COLO668 (cell line): ENCODE measurements around the gene FAM151A.
A peak's percentile ranks its signal among the peaks of the same experiment; 100 is the strongest.

Source experiments
- DNase-seq: peaks from one replicate; lab custom pipeline; 2025; ENCODE audit not compliant: unreplicated experiment; lab: John Stamatoyannopoulos, UW

The FAM151A gene

GRCh38 chr1:54604572-54605370, 18.6 kb downstream of the FAM151A start:
- DNase-seq = peak; percentile 84

DNA sequence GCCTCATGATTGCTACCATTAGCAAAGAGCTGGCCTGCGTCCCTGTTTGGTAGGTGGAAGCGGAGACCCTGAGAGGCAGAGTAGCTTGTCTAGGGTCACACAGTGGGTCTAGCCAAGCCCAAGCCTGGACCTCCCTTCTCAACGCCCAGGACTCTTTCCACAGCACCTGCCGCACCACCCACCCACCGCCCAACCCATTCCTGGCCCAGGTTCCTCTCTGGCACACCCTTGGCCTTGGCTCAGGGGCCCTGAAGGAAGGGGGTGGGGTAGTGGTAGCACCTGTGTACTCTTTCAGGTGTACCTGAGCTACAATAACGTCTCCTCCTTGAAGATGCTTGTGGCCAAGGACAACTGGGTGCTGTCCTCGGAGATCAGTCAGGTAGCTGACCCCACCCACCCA, 19.3 kb downstream of the FAM151A start:
- no peak for DNase-seq

DNA sequence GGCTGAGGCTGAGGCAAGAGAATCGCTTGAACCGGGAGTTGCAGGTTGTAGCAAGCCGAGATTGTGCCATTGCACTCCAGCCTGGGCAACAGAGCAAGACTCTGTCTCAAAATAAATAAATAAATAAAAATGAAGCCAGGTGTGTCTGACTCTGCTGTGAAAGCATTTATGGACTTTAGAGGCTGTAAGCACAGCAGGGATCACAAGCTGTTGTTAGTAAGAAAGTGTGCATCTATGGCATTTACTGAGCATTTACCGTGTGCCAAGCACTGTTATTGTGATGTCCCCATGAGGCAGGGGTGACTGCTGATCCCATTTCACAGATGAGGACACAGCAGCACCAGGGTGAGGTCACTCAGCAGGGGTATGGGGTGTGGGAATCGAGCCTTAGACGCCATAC, 20.1 kb downstream of the FAM151A start:
- no peak for DNase-seq

DNA sequence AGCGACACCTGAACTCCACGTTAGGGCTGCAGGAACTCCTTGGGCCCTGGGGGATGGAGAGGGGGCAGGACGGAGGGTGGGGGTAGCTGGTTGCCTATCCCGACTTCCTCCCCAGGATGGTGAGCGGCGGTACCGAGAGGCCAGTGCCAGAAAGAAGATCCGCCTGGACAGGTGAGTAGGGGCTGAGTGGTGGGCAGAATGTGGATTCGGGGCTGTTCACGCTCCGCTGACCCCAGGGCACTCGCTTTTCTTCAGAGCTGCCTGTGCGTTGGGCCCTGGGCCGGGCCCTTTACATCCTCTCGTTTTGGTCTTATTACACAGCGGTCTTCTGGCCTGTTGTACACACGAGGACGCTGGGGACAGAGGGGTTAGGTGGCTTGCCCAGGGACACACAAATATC, 20.8 kb downstream of the FAM151A start:
- no peak for DNase-seq

- no peak for DNase-seq
Measured at GRCh38 chr1:54601730-54602129, 21.6 kb downstream of the FAM151A start.

- DNase-seq = no peak
Measured at GRCh38 chr1:54600947-54601721, 22.2 kb downstream of the FAM151A start.

GRCh38 chr1:54599211-54599823, 24.0 kb downstream of the FAM151A start:
- DNase-seq = no peak

- no peak for DNase-seq
Measured at GRCh38 chr1:54597455-54598030, 25.8 kb downstream of the FAM151A start.

- DNase-seq = no peak
Measured at GRCh38 chr1:54596756-54597155, 26.6 kb downstream of the FAM151A start.

DNA sequence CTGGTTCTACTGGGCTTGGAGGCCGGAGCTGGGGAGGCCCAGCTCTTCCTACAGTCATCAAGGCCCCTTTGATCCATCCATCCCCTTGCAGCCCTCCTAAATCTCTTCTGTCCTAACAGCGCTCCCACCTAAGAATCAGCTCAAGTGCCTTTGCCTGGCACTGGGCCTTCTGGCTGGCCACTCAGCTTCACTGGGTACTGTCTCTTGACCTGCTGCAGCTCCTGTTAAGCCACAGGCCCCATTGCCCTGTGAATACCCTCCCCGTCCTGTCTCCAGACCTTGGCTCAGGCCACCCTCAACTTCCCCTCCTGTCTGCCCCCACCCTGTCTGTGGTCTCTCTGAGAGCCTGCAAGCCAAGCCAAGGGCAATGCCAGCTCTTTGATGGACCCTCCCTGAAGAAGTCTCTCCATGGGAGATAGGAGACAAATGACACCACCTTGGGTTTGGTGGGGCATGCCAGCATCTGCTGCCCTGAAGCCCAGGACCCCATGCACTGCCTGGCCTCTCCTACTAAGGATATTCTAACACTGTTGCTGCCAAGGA, 27.3 kb downstream of the FAM151A start:
- DNase-seq = no peak

DNA sequence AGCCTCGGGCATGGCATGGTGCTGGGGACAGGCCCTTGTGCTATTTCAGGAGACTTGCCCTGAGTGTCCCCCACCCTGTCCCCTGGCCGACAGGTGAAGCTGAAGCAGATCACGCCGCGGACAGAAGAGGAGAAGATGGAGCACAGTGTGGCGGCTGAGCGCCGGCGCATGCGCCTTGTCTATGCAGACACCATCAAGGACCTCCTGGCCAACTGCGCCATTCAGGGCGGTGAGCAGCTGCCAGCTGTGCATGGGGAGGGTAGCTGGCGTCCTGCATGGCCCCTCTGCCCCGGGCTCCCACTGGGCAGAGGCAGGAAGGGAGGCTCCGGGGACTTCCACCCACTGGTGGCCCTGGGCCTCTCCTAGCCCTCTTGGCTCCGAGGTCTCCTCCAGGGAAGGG, 28.9 kb downstream of the FAM151A start:
- no peak for DNase-seq

DNA sequence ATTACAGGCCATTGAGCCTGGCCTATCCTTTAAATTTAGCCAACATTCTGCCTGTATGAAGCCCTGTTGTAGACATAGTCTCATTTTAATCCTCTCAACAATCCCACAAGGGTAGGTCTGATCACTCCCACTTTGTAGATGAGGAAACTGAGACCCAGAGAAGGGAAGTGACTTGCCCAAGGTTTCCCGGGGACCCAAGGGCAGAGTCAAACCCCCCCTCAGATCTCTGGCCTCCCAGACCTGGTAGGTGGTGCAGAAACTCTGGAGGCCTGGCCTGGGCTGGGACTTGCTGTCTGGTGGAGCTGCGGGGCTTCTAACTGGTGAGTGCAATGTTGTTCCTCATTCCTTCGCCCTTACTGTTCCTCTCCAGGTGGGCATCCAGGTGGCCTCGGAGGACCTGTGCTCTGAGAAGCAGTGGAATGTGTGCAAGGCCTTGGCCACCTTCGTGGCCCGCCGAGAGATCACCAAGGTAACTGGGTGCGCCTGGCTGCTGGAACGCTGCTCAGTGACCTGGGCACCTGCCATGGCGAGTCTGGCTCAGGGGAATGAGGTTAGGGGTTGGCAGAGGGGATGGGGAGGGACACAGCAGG, 29.7 kb downstream of the FAM151A start:
- DNase-seq = no peak

DNA sequence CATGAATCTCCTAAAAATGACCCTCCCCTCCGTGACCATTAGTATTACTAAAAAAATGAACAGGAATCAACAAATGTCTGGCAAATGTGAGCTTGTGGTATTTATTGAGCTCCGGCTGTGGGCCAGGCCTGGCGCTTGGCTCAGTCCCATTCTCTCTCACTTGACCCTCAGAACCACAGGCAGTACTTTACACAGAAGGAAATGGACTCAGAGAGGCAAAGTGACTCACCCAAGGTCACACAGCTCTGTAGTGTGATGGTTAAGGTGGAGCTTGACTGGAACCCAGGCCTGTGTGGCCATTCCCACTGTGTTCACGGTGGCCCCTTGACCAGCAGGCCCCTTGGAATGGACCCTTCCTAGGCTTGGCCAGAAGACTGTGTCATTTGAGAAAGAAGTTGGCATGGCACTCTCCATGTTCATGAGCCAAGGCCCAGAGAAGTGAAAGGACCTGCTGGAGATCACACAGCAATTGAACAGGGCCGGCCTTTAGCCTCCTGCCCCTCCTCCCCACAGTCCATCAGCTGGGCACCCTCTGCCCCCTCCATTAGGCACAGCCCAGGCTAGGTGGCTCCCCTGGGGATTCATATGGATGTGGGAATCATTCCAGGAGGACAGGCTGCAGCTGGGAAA, 32.1 kb downstream of the FAM151A start:
- no peak for DNase-seq

DNA sequence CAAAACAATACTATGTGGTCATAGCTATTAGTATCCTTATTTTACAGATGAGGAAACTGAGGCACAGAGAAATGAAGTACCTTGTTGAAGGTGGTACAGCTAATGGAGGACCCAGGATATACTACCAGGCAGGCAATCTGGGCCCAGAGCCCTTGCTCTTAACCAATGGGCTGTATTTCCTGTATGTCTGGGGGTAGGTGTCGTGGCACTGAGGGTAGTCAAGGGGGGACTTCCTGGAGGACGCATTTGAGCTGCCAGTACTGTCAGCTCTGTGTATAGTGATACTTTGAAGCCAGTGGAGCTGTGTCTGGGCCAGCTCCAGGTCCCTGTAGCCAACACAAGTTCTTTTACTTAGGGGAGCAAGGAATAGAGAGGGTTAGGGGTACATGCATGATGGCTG, 34.9 kb downstream of the FAM151A start:
- DNase-seq = no peak

DNA sequence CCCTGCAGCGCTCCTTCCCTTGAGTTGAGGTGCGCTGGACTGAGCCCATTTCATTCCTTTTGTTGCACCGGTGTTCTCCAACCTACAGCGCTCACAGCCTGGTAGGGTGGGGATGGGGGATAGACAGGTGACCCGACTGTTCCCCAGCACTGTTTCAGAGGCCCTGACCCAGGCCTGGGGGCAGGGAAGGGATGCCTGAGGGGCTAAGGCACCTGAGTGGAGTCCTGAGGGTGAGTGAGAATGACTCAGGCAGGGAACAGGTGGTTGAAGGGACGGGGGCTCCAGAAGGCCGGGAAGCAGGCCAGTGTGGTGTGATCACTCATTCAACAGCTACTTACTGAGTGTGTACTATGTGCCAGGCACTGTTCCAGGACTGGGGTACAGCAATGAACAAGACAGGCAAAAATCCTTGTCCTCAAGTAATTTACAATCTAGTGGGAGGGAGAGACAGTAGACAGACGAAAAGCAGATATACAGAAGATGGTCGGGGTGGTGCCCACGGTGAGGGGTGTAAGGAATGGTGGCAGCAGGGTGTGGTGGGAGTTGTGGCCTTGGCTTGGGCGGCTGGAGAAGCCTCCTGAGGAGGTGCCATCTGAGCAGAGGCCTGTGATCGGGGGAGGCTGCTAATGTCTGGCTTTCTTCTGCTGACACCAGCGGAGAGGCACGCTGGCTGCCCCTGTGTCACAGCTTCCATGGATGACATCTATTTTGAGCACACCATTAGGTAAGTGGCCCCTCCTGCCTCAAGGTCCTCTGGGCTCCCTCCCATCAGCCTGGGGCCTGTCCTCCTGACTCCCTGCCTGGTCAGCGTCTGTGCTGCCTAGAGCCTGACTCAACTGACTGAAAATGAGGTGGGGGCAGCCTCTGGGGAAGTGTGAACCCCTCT, 37.9 kb downstream of the FAM151A start:
- no peak for DNase-seq

- DNase-seq = no peak
Measured at GRCh38 chr1:54584575-54584974, 38.8 kb downstream of the FAM151A start.

- no peak for DNase-seq
Measured at GRCh38 chr1:54583871-54584270, 39.5 kb downstream of the FAM151A start.

DNA sequence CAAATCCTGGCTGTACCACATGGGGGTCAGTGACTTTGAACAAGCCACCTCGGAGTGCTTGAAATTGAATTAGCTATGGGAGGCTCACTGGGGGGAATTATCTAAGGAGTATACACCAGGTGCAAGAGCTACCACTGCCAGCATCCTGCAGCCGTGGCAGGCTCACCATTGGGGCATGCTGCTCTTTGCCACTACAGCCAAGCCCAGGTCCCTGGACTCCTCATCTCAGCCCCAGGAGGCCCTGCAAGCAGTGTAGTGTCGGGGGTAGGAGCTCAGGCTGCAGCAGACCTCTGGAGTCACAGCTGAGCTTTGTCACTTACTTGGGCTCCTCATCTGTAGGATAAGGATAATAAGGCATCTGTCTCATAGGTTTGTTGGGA, 40.0 kb downstream of the FAM151A start:
- DNase-seq = no peak

DNA sequence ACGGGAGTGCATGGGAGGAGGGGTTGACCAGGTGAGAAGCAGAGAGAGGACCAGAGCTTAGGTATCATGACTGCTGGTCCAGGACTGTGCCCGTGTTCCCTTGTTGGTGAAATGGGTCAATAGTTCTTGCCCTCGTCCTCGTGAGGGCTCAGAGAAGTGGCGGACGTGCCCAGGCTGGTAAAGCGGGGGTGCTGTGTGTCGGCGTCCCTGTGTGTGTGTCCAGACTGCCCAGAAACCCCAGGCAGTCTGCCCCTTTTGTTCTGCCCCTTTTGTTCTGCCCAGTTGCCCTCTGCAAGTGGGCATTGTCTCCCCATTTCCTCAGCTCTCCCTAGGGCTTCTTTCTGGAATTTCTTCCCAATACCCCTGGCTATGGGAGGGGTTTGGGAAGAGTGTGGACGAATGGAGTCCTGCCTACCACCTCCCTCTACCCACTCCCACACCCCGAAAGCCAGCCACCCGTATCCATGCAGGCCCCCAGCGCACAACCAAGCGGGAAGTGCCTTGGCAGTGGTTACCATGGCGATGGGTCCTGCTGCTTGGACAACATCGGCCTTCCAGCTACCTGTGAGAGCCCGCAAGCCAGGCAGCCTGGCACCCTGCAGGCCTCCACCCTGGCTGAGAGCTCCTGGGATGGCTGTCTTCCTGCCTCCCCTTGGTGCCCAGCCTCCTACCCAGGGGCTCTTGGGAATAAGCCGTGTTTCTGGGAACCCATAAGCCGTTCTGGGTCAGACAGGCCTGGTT, 40.6 kb downstream of the FAM151A start:
- DNase-seq = peak; percentile 64
